HG03159 (cell line): ENCODE results near the gene STPG4.
"Not testable (repeated sequence)": the region's sequence is repeated elsewhere in the genome, so short reads cannot be mapped to it uniquely, and the experiment has no call there.

Source experiments
- ATAC-seq: cut with Tn5 transposase; IDR thresholded peaks from one replicate; pipeline ENCODE4 v1.9.1; 2021; ENCODE audit warnings: mild to moderate bottlenecking, moderate library complexity; ENCODE audit not compliant: unreplicated experiment

The STPG4 gene

DNA sequence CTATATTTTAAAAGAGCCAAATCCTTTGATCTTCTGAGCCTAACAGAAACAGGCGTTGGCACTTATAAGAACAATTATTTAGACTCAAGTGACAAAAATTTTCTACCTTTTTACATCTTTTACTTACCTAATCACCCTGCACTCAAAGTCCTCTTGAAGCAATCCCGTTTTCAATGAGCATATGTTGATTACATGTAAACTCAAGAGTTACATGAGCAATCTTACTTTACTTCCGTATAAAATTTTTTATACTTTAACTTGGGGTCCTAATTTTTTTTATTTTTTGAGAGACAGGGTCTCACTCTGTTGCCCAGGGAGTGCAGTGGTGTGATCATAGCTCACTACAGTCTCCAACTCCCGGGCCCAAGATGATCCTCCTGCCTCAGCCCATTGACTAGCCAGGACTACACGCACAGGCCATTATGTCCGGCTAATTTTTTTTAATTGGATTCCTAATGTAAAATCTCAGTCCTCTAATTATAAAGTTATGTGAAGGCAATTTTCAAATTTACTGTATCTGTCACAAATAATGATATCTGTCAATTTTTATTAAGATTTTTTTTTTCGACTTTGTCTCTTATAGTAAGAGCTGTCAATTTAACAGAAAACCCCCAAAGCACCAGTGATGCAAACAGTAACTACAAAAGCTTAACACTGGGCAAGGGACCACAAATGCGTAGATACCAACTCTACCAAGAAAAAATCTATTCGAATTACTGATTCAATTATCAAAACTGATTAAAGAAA lies 19.1 kb upstream of the STPG4 start:
- no peak for ATAC-seq

- no peak for ATAC-seq
Observed at GRCh38 chr2:47172922-47173695, 18.0 kb upstream of the STPG4 start.

GRCh38 chr2:47172156-47172921 lies 17.2 kb upstream of the STPG4 start:
- no peak for ATAC-seq

GRCh38 chr2:47169784-47170183 lies 14.7 kb upstream of the STPG4 start:
- no peak for ATAC-seq

GRCh38 chr2:47168895-47169294 lies 13.8 kb upstream of the STPG4 start:
- ATAC-seq = not testable (repeated sequence)

DNA sequence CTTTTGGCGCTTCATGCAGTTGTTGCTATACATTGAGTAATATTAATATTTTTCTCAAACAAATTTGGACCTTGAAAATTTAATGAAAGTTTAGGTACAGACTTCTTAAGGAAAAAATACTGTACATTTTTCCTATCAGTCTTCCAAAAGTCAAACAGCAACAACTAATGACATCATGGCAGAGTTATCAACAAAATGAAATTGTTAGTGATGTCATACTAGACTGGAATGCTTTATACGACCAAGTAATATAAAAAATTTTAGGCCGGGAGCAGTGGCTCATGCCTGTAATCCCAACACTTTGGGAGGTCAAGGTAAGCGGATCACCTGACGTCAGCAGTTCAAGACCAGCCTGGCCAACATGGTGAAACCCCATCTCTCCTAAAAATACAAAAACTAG lies 12.0 kb upstream of the STPG4 start:
- ATAC-seq = no peak

DNA sequence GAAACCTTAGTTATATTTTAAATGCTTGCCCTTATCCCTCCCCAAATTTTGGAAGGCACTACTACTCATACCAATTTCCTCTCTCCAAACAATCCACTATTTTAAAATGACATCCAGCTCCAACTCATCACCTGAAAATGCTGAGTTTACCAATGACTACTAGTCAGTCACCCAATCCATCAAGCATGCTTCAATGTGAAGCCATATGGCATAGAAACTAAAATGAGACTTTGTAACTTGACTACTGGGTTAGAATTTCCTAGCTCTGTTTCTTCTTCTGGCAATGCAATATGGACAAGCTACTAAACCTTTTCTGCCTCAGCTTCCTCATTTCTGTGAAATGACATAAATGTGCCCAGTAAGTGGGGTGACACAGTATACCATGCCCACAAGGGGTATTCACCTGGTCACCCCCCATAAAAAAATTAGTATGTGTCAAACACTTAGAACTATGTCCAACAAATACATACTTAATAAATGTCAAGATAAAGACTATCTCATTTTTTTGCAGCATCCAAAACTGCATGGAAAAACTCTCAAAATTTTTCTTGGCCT lies 10.0 kb upstream of the STPG4 start:
- ATAC-seq = no peak

GRCh38 chr2:47162780-47163179 lies 7.7 kb upstream of the STPG4 start:
- no peak for ATAC-seq

- no peak for ATAC-seq
Observed at GRCh38 chr2:47161475-47161874, 6.4 kb upstream of the STPG4 start.

- ATAC-seq = no peak
Observed at GRCh38 chr2:47160660-47161059, 5.6 kb upstream of the STPG4 start.

DNA sequence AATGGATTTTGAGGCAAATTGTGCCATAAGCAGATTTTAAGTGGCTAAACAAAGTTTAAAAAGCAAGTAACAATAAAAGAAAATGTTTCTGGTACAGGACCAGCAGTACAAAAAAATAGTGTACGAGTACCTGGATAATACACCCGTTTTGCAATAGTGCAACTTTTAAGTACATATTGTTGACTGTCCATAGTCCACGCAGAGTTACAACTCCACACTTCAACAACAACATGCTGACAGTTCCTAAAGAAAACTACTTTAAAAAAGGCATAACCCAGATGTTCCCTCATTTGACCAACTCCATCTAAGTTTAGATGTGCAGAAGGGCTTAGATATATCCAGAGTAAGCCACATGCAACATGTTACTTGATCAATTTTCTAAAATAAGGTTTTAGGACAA lies 5.1 kb upstream of the STPG4 start:
- no peak for ATAC-seq

DNA sequence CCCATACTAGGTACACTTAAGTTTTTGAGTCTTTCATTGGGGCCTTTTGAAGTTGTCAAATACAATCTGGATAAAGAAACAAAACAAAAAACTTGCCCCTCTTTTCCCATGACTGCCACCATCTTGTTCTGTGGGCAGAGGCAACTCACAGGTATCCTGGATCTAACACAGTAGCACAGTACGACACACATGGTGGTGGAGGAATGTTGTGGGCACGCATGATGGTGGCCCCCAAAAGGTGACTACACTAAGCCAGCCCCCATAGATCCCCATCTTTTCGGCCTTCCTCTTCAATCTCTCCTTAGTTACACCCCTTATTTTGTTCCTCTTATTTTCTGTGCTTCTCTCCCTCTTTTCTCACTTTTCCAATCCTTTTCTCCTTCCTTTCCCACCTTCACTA lies 4.5 kb upstream of the STPG4 start:
- ATAC-seq = no peak

DNA sequence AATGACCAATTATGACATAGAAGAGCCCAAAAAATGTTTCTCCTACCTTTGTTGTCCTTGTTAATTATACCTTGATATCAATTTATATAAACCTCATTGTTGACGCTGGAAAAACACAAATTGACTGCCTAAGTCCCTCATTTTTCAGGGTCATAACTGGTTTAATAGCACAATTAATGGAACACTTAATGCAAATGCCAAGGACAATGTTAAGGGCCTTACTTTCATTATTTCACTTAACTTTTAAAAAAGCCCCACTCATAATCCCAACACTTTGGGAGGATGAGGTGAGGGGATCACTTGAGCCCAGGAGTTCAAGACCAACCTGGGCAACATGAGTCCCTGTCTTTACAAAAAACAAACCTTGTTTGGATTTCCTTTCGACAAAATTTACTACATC lies 3.5 kb upstream of the STPG4 start:
- no peak for ATAC-seq

- ATAC-seq = no peak
Observed at GRCh38 chr2:47152803-47153202, 2.3 kb downstream of the STPG4 start.

GRCh38 chr2:47150175-47150574 lies 4.9 kb downstream of the STPG4 start:
- ATAC-seq = no peak

GRCh38 chr2:47147021-47147420 lies 8.1 kb downstream of the STPG4 start:
- no peak for ATAC-seq

- ATAC-seq = no peak
Observed at GRCh38 chr2:47145466-47145865, 9.6 kb downstream of the STPG4 start.

- no peak for ATAC-seq
Observed at GRCh38 chr2:47141520-47141919, 13.6 kb downstream of the STPG4 start.

DNA sequence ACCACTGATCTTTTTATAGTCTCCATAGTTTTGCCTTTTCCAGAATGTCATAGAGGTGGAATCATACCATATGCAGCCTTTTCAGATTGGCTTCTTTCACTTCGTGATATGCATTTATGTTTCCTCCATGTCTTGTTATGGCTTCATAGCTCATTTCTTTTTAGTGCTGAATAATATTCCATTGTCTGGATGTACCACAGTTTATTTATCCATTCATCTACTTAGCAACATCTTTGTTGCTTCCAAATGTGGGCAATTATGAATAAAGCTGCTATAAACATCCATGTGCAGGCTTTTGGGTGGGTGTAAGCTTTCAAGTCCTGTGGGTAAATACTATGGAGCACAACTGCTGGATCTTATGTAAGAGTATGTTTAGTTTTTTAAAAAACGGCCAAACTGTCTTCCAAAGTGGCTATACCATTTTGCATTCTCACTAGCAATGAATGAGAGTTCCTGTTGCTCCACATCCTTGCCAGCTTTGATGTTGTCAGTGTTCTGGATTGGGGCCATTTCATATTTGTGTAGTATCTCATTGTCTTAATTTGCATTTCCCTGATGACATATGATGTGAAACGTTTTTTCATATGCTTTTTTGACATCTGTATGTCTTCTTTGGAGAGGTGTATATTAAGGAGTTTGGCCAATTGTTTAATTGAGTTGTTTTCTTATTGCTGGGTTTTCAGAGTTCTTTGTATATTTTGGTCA lies 20.6 kb downstream of the STPG4 start:
- ATAC-seq = no peak

GRCh38 chr2:47133046-47133445 lies 22.1 kb downstream of the STPG4 start:
- ATAC-seq = no peak

GRCh38 chr2:47129191-47129706 lies 25.9 kb downstream of the STPG4 start:
- ATAC-seq = no peak
